ENCODE data around the gene APEX1.
"Not testable (repeated sequence)": the region's sequence is repeated elsewhere in the genome, so short reads cannot be mapped to it uniquely, and the experiment has no call there.

APEX1 gene

GRCh38 chr14:20435582-20436362, 19.3 kb upstream of the APEX1 start, which contains the start of gene KLHL33:
TSS of gene KLHL33 (minus strand) at chr14:20436166. CDS start at chr14:20435811, 355 bp downstream.
- no peak for DNase-seq
- ATAC-seq, result no peak

GRCh38 chr14:20436363-20436755, 18.7 kb upstream of the APEX1 start:
- no peak for DNase-seq
- ATAC-seq, result no peak

- no peak for ATAC-seq
- DNase-seq, result no peak
Measured at GRCh38 chr14:20438664-20439063, 16.4 kb upstream of the APEX1 start.

- ATAC-seq, result peak; percentile 74
- peak; percentile 30 for DNase-seq
Measured at GRCh38 chr14:20440465-20440864, 14.6 kb upstream of the APEX1 start.

GRCh38 chr14:20440882-20441281, 14.1 kb upstream of the APEX1 start:
- ATAC-seq (peak; percentile 82), DNase-seq (peak; percentile 34)

- no peak for DNase-seq
- no peak for ATAC-seq
Measured at GRCh38 chr14:20441461-20441860, 13.6 kb upstream of the APEX1 start.

GRCh38 chr14:20443650-20444049, 11.4 kb upstream of the APEX1 start:
- not testable (repeated sequence) for ATAC-seq, DNase-seq

GRCh38 chr14:20446889-20447288, 8.1 kb upstream of the APEX1 start:
- ATAC-seq (no peak), DNase-seq (no peak)

- DNase-seq, ATAC-seq: not testable (repeated sequence)
Measured at GRCh38 chr14:20452831-20453230, 2.2 kb upstream of the APEX1 start.

- ATAC-seq (peak; percentile 74), DNase-seq (no peak)
Measured at GRCh38 chr14:20455355-20456300, 602 bp downstream of the APEX1 start.

GRCh38 chr14:20456971-20457370, 1.9 kb downstream of the APEX1 start:
- no peak for DNase-seq
- no peak for ATAC-seq

GRCh38 chr14:20458031-20458789, 3.2 kb downstream of the APEX1 start:
- DNase-seq, result no peak
- ATAC-seq, result no peak

- ATAC-seq (no peak), DNase-seq (peak; percentile 49)
Measured at GRCh38 chr14:20460458-20461224, 5.6 kb downstream of the APEX1 start.

- ATAC-seq, result peak; percentile 98
- DNase-seq, result peak; percentile 98
Measured at GRCh38 chr14:20461225-20462141, 6.5 kb downstream of the APEX1 start, which contains the start of gene PIP4P1. TSS of gene PIP4P1 (minus strand) at chr14:20461434. CDS start at chr14:20461325, 109 bp downstream.

- ATAC-seq, result no peak
- no peak for DNase-seq
Measured at GRCh38 chr14:20468764-20469241, 13.8 kb downstream of the APEX1 start.

GRCh38 chr14:20469242-20469889, 14.3 kb downstream of the APEX1 start, which contains the start of gene PNP:
TSS of gene PNP (plus strand) at chr14:20469406. CDS start at chr14:20469525, 119 bp downstream.
- DNase-seq (peak; percentile 90), ATAC-seq (peak; percentile 95)

GRCh38 chr14:20469890-20470602, 15.0 kb downstream of the APEX1 start:
- ATAC-seq, result peak; percentile 78
- DNase-seq, result peak; percentile 64

GRCh38 chr14:20470603-20470901, 15.5 kb downstream of the APEX1 start:
- ATAC-seq (no peak), DNase-seq (no peak)
